B cell (primary cell): Measurements from ENCODE around the gene TOP2A.

ENCODE experiments used
- CTCF ChIP-seq: fragments of 200-600 bp; IDR thresholded peaks from one replicate; pipeline ENCODE4 v1.8.0; 2022; ENCODE audit warnings: antibody characterized with exemption, mild to moderate bottlenecking
- EZH2 ChIP-seq: IDR thresholded peaks from 2 replicates; pipeline ENCODE4 v1.6.1; 2012; ENCODE audit warnings: borderline replicate concordance, low read depth, mild to moderate bottlenecking, moderate library complexity, low read length; ENCODE audit not compliant: insufficient read depth, poor library complexity, severe bottlenecking

GRCh38 chr17:40349895-40350688, 67.6 kb downstream of the TOP2A start:
- TF ChIP-seq CTCF (no peak), EZH2 (no peak)
